Loucy (cell line): ENCODE data around the gene CYP4B1.

Source experiments
- H2AFZ ChIP-seq: fragments of 200-600 bp; sonication (generic); 2 replicates; pipeline ENCODE4 v1.6.0; 2016; ENCODE audit warnings: antibody characterized with exemption, mild to moderate bottlenecking, low read length, moderate library complexity
- H3F3A ChIP-seq: fragments of 200-600 bp; 2 replicates; pipeline ENCODE4 v1.6.0; 2016; ENCODE audit warnings: antibody characterized with exemption, low read depth, mild to moderate bottlenecking
- H3K27me3 ChIP-seq: fragments of 200-600 bp; sonication (generic); 2 replicates; pipeline ENCODE4 v1.6.1; 2014; ENCODE audit warnings: low read length, mild to moderate bottlenecking; ENCODE audit not compliant: insufficient read depth, poor library complexity, severe bottlenecking
- H3K36me3 ChIP-seq: fragments of 200-600 bp; sonication (generic); 2 replicates; pipeline ENCODE4 v1.6.1; 2016; ENCODE audit warnings: low read length; ENCODE audit not compliant: insufficient read depth
- H3K4me1 ChIP-seq: fragments of 200-600 bp; sonication (generic); 2 replicates; pipeline ENCODE4 v1.5.1; 2014; ENCODE audit warnings: low read length, mild to moderate bottlenecking; ENCODE audit not compliant: insufficient read depth, poor library complexity, severe bottlenecking
- H3K4me2 ChIP-seq: fragments of 200-600 bp; sonication (generic); 2 replicates; pipeline ENCODE4 v1.6.0; 2014; ENCODE audit warnings: antibody characterized with exemption, low read length, low read depth, mild to moderate bottlenecking; ENCODE audit not compliant: poor library complexity, severe bottlenecking
- H3K4me3 ChIP-seq: fragments of 200-600 bp; sonication (generic); 2 replicates; pipeline ENCODE4 v1.5.1; 2014; ENCODE audit warnings: low read length, mild to moderate bottlenecking, mixed read lengths; ENCODE audit not compliant: poor library complexity, severe bottlenecking
- H3K79me2 ChIP-seq: fragments of 200-600 bp; sonication (generic); 2 replicates; pipeline ENCODE4 v1.6.1; 2014; ENCODE audit warnings: low read length; ENCODE audit not compliant: insufficient read depth
- H3K9ac ChIP-seq: fragments of 200-600 bp; sonication (generic); 2 replicates; pipeline ENCODE4 v1.6.0; 2014; ENCODE audit warnings: mild to moderate bottlenecking, low read depth, low read length, moderate library complexity; ENCODE audit not compliant: poor library complexity, severe bottlenecking
- H3K9me2 ChIP-seq: fragments of 200-600 bp; sonication (generic); replicated peaks from 2 replicates; pipeline ENCODE4 v1.6.1; 2016; ENCODE audit warnings: low read depth, low read length, mixed read lengths
- H3K9me3 ChIP-seq: fragments of 200-600 bp; sonication (generic); 2 replicates; pipeline ENCODE4 v1.6.1; 2014; ENCODE audit warnings: mild to moderate bottlenecking, antibody characterized with exemption, low read length, low read depth; ENCODE audit not compliant: insufficient read depth
- H4K20me1 ChIP-seq: fragments of 200-600 bp; sonication (generic); 2 replicates; pipeline ENCODE4 v1.6.0; 2014; ENCODE audit warnings: antibody characterized with exemption, low read length, mild to moderate bottlenecking; ENCODE audit not compliant: insufficient read depth, poor library complexity, severe bottlenecking
- CTCF ChIP-seq: fragments of 200-600 bp; sonication (generic); conservative IDR thresholded peaks from 2 replicates; pipeline ENCODE4 v1.5.1; 2014; ENCODE audit warnings: mild to moderate bottlenecking, antibody characterized with exemption, low read length
- EZH2phosphoT487 ChIP-seq: fragments of 200-600 bp; IDR thresholded peaks from 2 replicates; pipeline ENCODE4 v1.6.1; 2018; ENCODE audit warnings: antibody characterized with exemption, mild to moderate bottlenecking, moderate library complexity, borderline replicate concordance

The CYP4B1 gene

GRCh38 chr1:46800742-46801141 is 1.9 kb downstream of the CYP4B1 start:
- Histone ChIP-seq H3K36me3 (no peaks in the 10 kb centered on the region), H3K9me2 (no peaks in the 10 kb centered on the region), H3K4me1 (no peaks in the 10 kb centered on the region), H4K20me1 (no peaks in the 10 kb centered on the region), H3K9me3 (no peaks in the 10 kb centered on the region), H3K79me2 (no peaks in the 10 kb centered on the region), H2AFZ (no peak overlapping the region), H3K4me2 (no peak overlapping the region), H3K4me3 (no peak overlapping the region), H3F3A (no peaks in the 10 kb centered on the region), H3K9ac (no peak overlapping the region), H3K27me3 (no peaks in the 10 kb centered on the region)
- no peak for TF ChIP-seq EZH2phosphoT487
- no peak for TF ChIP-seq CTCF

- H3K9ac ChIP-seq, result no peak overlapping the region
- TF ChIP-seq EZH2phosphoT487, result no peak
- TF ChIP-seq CTCF, result no peak
- no peak overlapping the region for H3K4me3 ChIP-seq
- H3K27me3 ChIP-seq, result no peaks in the 10 kb centered on the region
- H3K4me2 ChIP-seq, result no peak overlapping the region
- no peaks in the 10 kb centered on the region for H4K20me1 ChIP-seq
- no peaks in the 10 kb centered on the region for H3K36me3 ChIP-seq
- H3K79me2 ChIP-seq, result no peaks in the 10 kb centered on the region
- no peaks in the 10 kb centered on the region for H3K9me3 ChIP-seq
- H3F3A ChIP-seq, result no peaks in the 10 kb centered on the region
- no peaks in the 10 kb centered on the region for H3K9me2 ChIP-seq
- no peak overlapping the region for H2AFZ ChIP-seq
- no peaks in the 10 kb centered on the region for H3K4me1 ChIP-seq
Measured at GRCh38 chr1:46801323-46802055, 2.6 kb downstream of the CYP4B1 start.

GRCh38 chr1:46802081-46802480 is 3.2 kb downstream of the CYP4B1 start:
- no peaks in the 10 kb centered on the region for H3K79me2 ChIP-seq
- H4K20me1 ChIP-seq, result no peaks in the 10 kb centered on the region
- H3K36me3 ChIP-seq, result no peaks in the 10 kb centered on the region
- H3K4me1 ChIP-seq, result no peaks in the 10 kb centered on the region
- no peak overlapping the region for H3K4me2 ChIP-seq
- no peak overlapping the region for H3K4me3 ChIP-seq
- H3F3A ChIP-seq, result no peaks in the 10 kb centered on the region
- no peak overlapping the region for H2AFZ ChIP-seq
- H3K9me3 ChIP-seq, result no peaks in the 10 kb centered on the region
- H3K27me3 ChIP-seq, result no peaks in the 10 kb centered on the region
- no peaks in the 10 kb centered on the region for H3K9me2 ChIP-seq
- H3K9ac ChIP-seq, result no peak overlapping the region
- TF ChIP-seq CTCF (no peak), EZH2phosphoT487 (no peak)
